ENCODE measurements around the gene LMBR1L.

DNA sequence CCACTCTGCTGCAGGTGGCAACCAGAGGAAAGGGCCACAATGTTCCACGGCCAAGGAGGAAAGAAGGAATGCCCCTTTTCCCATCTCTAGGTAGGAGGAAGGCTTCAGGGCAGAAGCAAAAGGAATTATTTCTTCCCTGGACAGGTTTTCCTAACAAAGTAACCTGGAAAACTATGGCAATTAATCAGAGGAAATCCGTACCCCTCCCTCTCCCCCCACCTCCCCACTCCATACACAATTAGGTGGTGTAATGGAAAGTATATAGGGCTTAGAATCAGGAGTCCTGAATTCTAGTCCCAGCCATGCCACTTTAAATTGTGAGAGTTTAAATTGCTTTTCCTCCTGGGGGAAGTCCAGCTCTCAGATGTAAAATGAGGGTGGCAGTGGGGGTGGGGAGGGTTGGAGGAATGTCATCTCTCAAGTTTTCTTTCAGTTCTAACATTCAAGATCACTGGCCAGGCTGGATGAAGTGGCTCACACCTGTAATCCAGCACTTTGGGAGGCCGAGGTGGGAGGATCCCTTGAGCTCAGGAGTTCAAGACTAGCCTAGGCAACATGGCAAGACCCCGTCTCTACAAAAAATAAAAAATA, 17.7 kb downstream of the LMBR1L start:
- TF ChIP-seq POLR2AphosphoS5 (IDR thresholded peaks at IDR 0.05; ENCODE audit: low read depth, low read length) (no peak), SIN3A (IDR thresholded peaks at IDR 0.05; ENCODE audit: borderline replicate concordance, insufficient read depth, low read length) (no peak), TAF1 (IDR thresholded peaks at IDR 0.05; ENCODE audit: borderline replicate concordance, insufficient read depth, low read length) (no peak), FOXP2 (optimal IDR thresholded peaks at IDR 0.05; ENCODE audit: borderline replicate concordance, extremely low read depth, extremely low read length, insufficient read depth) (no peak)
- TF ChIP-seq, protein P1, sequence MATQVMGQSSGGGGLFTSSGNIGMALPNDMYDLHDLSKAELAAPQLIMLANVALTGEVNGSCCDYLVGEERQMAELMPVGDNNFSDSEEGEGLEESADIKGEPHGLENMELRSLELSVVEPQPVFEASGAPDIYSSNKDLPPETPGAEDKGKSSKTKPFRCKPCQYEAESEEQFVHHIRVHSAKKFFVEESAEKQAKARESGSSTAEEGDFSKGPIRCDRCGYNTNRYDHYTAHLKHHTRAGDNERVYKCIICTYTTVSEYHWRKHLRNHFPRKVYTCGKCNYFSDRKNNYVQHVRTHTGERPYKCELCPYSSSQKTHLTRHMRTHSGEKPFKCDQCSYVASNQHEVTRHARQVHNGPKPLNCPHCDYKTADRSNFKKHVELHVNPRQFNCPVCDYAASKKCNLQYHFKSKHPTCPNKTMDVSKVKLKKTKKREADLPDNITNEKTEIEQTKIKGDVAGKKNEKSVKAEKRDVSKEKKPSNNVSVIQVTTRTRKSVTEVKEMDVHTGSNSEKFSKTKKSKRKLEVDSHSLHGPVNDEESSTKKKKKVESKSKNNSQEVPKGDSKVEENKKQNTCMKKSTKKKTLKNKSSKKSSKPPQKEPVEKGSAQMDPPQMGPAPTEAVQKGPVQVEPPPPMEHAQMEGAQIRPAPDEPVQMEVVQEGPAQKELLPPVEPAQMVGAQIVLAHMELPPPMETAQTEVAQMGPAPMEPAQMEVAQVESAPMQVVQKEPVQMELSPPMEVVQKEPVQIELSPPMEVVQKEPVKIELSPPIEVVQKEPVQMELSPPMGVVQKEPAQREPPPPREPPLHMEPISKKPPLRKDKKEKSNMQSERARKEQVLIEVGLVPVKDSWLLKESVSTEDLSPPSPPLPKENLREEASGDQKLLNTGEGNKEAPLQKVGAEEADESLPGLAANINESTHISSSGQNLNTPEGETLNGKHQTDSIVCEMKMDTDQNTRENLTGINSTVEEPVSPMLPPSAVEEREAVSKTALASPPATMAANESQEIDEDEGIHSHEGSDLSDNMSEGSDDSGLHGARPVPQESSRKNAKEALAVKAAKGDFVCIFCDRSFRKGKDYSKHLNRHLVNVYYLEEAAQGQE (IDR thresholded peaks at IDR 0.05; ENCODE audit: insufficient read depth in 1 of 2, low read depth in 2 of 2, low read length in 2 of 2), result no peak

Measured in PFSK-1 (cell line).